Fibroblast of villous mesenchyme (primary cell): ENCODE measurements around the gene CERT1. TPM values are rescaled to one million over a fixed set of nuclear protein-coding genes. Genes with fewer than 3 reads are reported as not detected.

Experiments used
- DNase-seq: peaks from one replicate; pipeline ENCODE4 v3.0.0-alpha.2; 2010; ENCODE audit warnings: low read depth
- H3K4me3 ChIP-seq: 2 replicates; pipeline ENCODE4 v1.5.1; 2011; ENCODE audit warnings: low read depth, mild to moderate bottlenecking, low read length
- CTCF ChIP-seq: IDR thresholded peaks from 2 replicates; pipeline ENCODE4 v1.5.1; 2012; ENCODE audit warnings: low read depth, mild to moderate bottlenecking, low read length; ENCODE audit not compliant: insufficient read depth
- total RNA-seq: library from RNA; depleted of rRNA; stranded (reverse); fragments of >200 nt; gene quantifications from 2 replicates; pipeline ENCODE4 v1.2.3, GENCODE V29; 2012

The CERT1 gene
- total RNA-seq, 1 donor = 27.2 TPM

DNA sequence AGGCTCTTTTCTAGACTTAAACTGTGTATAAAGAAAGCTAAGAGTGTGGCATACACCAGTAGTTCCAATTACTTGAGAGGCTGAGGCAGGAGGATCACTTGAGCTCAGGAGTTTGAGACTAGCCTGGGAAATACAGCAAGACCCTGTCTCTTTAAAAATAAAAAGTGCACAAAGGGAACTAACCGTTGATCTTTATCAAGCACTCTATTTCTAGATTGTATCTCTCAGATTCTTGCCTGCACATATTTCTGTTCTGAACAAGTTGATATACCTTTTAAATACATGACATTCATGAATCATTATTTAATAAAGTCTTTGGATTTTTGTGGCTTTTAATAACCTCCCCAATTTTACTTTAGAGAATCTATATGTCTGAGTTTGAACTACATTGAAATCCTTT is 127.2 kb downstream of the CERT1 start:
- H3K4me3 ChIP-seq = no peak overlapping the region
- DNase-seq = no peak
- TF ChIP-seq CTCF = no peak

DNA sequence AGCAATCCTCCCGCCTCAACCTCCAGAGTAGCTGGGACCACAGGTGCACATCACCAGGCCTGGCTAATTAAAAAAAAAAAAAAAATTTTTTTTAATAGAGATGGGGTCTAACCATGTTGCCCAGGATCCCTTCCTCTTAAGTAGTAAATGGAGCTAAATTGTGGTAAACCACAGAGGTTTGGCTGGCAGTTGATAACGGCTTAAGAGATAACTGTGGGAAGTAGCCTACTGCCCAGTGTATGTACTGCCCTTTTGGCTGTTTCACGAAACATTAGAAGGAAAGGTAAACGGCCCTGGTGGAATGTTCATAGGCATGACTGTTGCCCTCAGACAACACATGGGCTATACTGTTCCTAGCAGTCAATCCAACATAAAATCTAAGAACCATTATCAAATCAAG is 130.0 kb downstream of the CERT1 start:
- DNase-seq = no peak
- no peak overlapping the region for H3K4me3 ChIP-seq
- TF ChIP-seq CTCF = no peak

DNA sequence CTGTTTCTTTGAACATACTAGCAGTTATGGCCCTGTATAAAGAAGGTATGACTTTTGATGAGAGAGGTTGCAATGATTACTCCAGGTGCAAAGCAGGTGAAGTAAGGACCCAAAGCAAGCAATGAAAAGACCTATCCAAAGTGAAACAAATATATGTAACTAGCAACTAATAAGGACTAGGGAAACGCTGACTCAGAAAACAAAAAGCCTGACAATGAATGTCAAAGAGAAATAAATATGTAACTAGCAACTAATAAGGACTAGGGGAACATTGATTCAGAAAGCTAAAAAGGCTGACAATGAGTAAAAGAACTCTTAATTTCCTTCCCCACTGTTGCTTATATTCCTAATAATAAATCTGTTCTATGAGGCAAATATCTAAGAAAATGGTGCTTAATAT is 131.3 kb downstream of the CERT1 start:
- no peak for DNase-seq
- no peak for TF ChIP-seq CTCF
- no peak overlapping the region for H3K4me3 ChIP-seq

DNA sequence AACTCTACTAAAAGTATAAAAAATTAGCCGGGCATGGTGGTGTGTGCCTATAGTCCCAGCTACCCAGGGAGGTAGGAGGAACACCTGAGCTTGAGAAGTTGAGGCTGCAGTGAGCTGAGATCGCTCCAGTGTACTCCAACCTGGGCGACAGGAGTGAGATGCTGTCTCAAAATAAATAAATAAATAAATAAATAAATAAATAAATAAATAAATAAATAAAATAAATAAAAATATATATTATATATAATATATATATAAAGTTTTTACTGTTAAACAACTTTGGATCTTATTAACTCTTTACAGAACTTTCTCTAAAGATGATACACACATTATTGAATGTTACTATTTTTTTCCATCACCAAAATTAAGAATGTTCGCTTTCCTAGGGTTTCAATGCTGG is 136.0 kb downstream of the CERT1 start:
- DNase-seq = no peak
- H3K4me3 ChIP-seq = no peak overlapping the region
- TF ChIP-seq CTCF = no peak

DNA sequence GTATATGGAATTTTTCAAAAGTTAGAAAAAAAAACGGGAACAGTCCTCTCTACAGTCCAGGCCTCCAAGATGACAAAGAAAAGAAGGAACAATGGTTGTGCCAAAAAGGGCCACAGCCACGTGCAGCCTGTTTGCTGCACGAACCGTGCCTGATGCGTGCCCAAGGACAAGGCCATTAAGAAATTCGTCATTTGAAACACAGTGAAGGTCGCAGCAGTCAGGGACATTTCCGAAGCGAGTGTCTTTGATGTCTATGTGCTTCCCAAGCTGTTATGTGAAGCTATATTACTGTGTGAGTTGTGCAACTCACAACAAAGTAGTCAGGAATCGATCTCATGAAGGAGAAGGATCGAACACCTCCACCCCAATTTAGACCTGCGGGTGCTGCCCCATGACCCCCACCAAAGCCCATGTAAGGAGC is 137.0 kb downstream of the CERT1 start:
- H3K4me3 ChIP-seq = no peak overlapping the region
- no peak for DNase-seq
- no peak for TF ChIP-seq CTCF

DNA sequence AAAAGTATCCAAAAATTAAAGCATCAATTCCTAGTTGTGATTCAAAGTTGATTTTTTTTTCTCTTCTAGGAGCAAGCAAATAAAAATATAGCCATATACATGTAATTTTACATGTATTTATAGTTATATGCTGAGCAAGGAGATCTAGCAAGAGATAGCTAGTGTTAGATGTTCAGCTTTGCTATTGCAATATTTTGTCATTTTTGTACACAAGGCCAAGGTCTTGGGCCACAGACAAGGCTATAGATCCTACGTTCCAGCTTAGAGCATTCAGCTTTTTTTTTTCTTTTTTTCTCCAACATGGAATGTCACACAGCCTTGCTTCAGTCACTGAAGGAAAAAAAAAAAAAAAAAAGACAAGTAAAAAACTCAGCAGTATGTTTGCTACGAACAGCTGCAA is 137.6 kb downstream of the CERT1 start:
- H3K4me3 ChIP-seq = no peak overlapping the region
- no peak for TF ChIP-seq CTCF
- no peak for DNase-seq

DNA sequence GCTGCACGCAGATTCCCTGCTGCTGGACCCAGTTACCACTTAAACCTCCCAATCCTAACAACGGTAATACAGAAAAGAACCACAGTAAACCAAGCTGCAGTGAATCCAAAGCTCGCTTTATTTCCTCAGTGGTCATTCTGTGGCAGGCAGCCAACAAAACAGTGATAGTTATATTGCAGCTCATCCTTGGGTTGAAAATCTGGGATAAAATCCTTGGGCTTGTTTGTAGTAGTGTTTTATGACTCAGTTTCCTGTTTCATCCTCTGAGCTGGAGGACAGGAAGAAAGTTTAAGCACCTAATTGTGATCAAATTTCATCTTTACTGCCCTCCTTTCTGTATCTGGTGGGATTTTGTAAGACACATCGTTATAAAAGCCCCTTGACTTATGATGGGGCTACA is 143.0 kb downstream of the CERT1 start:
- DNase-seq = peak; percentile 64
- TF ChIP-seq CTCF = no peak
- no peak overlapping the region for H3K4me3 ChIP-seq
